HepG2 (cell line): Measurements from ENCODE around the gene ZNF99.
"Not testable (repeated sequence)": the region's sequence is repeated elsewhere in the genome, so short reads cannot be mapped to it uniquely, and the experiment has no call there.

Experiments
- SP1 ChIP-seq, 2 experiments: fragments of 450-650 bp in 1 of 2; sonication (generic) in 1 of 2; formaldehyde crosslinking in 1 of 2; IDR thresholded peaks; 2 replicates each; pipeline versions ENCODE4 v1.4.0 to v1.6.1; 2016 to 2020; ENCODE audit warnings: missing genetic modification reagents in 1 of 2
- ZNF468 ChIP-seq: sonication (generic); formaldehyde crosslinking; IDR thresholded peaks from 2 replicates; pipeline ENCODE4 v1.8.0; 2022; ENCODE audit warnings: mild to moderate bottlenecking, moderate library complexity, missing genetic modification reagents
- TF ChIP-seq, protein P1 (sequence below): sonication (generic); formaldehyde crosslinking; IDR thresholded peaks from 2 replicates; pipeline ENCODE4 v1.5.1; 2020; ENCODE audit warnings: missing genetic modification reagents, mild to moderate bottlenecking, borderline replicate concordance

DNA sequence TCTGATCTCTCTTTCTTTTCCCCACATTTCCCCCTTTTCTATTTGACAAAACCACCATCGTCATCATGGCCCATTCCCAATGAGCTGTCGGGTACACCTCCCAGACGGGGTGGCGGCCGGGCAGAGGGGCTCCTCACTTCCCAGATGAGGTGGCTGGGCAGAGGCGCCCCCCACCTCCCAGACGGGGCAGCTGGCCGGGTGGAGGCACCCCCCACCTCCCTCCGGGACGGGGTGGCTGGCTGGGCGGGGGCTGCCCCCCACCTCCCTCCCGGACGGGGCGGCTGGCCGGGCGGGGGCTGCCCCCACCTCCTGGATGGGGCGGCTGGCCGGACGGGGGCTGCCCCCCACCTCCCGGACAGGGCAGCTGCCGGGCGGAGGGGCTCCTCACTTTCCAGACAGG, 81.3 kb downstream of the ZNF99 start:
- not testable (repeated sequence) for TF ChIP-seq ZNF468 (CRISPR knock-in tag); SP1 (IDR thresholded peaks at IDR 0.05); SP1 (CRISPR knock-in tag; IDR thresholded peaks at IDR 0.05)
- TF ChIP-seq, protein P1, sequence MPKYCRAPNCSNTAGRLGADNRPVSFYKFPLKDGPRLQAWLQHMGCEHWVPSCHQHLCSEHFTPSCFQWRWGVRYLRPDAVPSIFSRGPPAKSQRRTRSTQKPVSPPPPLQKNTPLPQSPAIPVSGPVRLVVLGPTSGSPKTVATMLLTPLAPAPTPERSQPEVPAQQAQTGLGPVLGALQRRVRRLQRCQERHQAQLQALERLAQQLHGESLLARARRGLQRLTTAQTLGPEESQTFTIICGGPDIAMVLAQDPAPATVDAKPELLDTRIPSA (CRISPR knock-in tag) = not testable (repeated sequence)
